Fibroblast of pulmonary artery (primary cell): Measurements from ENCODE around the gene CDC40.

Experiments used
- DNase-seq: peaks from one replicate; pipeline ENCODE4 v3.0.0-alpha.2; 2010; ENCODE audit warnings: low read depth
- H3K4me3 ChIP-seq: replicated peaks from 2 replicates; pipeline ENCODE4 v1.5.1; 2011; ENCODE audit warnings: low read depth, mild to moderate bottlenecking, control low read depth, low read length, moderate library complexity
- TF ChIP-seq, protein P1 (sequence below): IDR thresholded peaks from 2 replicates; pipeline ENCODE4 v1.5.1; 2011; ENCODE audit warnings: mild to moderate bottlenecking, control low read depth, low read length, inconsistent platforms; ENCODE audit errors: missing control alignments

CDC40 gene

DNA sequence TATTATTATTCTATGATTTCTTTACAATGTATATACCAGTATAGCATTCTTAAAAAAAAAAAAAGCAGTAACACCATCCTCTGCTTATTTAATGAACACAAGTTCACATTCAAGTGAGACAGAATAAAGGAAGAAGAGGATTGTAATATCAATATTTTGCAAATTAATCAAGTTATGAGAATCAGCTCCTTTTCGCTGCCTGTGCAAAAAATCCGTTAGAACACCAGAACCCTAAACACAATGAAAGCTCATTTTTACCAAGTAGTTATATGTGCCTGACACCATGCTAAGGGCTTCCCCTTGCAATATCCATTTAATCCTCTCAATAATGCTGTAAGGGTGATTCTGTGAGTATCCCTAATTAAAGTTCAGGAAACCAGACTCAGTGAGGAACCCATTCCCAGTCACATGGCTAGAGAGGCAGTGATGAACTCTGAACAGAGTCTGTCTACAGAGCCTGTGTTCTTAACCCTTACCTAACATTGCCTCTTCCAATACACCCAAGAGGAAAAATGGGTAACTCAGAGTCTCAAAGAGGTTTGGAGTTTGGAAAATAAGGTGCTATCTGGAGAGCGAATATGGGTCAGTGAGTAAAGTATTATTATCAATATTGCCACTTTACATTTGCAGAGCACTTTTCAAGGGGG lies 66.8 kb downstream of the CDC40 start:
- DNase-seq: no peak
- H3K4me3 ChIP-seq: no peak overlapping the region
- TF ChIP-seq, protein P1, sequence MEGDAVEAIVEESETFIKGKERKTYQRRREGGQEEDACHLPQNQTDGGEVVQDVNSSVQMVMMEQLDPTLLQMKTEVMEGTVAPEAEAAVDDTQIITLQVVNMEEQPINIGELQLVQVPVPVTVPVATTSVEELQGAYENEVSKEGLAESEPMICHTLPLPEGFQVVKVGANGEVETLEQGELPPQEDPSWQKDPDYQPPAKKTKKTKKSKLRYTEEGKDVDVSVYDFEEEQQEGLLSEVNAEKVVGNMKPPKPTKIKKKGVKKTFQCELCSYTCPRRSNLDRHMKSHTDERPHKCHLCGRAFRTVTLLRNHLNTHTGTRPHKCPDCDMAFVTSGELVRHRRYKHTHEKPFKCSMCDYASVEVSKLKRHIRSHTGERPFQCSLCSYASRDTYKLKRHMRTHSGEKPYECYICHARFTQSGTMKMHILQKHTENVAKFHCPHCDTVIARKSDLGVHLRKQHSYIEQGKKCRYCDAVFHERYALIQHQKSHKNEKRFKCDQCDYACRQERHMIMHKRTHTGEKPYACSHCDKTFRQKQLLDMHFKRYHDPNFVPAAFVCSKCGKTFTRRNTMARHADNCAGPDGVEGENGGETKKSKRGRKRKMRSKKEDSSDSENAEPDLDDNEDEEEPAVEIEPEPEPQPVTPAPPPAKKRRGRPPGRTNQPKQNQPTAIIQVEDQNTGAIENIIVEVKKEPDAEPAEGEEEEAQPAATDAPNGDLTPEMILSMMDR: no peak

DNA sequence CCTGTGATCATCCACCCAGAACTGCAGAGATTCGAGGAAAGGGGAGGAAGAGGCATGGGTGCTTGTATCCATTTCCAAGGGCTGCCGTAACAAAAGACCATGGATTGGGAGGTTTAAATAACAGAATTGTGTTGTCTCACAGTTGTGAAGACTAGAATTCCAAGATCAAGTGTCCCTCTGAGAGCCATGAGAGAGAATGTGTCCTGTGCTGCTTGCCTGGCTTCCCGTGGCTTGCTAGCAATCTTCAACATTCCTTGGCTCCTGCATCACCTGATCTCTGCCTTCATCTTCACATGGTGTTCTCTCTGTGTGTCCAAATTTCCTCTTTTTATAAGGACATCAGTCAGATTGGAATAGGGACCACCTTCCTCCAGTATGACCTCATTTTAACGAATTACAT lies 69.8 kb downstream of the CDC40 start:
- TF ChIP-seq, protein P1: no peak
- no peak overlapping the region for H3K4me3 ChIP-seq
- DNase-seq: no peak

DNA sequence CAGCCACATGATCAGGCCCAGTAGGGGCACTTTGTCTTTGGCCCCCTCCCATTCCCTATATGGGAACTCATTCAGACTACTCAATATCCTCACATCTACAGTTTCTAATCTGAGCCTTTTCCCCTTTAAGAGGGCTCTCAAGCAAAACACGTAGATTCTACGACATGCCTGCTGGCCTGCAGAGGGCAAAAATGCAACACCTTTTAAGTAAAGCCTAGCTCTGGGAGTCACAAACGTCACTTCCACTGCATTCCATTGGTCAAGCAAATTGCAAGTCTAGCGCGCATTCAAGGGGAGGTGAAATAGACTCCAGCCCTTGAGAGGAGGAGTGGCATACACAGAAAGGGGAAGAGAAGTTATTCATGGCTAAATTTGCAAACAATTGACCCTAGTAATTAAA lies 70.6 kb downstream of the CDC40 start:
- no peak for DNase-seq
- TF ChIP-seq, protein P1: no peak
- no peak overlapping the region for H3K4me3 ChIP-seq

DNA sequence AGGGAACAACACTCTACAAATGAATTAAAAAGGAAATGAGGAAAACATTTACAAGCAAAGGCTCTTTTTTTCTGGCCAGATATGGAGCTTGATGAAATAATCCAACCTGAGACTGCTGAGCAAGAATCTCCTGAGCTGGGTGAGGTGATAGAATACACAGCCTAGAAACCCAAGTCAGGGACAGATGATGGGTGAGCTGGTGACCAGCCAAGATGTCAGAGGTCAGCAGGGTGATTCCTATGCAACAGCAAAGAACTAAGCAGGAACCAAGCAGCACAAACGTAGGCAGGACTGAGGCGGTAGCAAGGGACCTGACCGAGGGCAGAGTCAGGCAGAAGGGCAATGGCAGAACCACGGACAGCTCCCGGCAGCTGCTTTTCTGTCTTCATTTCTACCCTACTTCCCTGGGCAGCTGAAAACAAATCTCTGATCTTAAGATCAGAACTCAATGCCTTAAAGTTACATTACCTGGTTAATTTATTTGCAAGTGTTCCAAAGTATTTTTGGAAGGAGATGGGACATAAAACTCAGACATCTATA lies 75.1 kb downstream of the CDC40 start:
- TF ChIP-seq, protein P1: no peak
- no peak overlapping the region for H3K4me3 ChIP-seq
- peak; percentile 58 for DNase-seq

DNA sequence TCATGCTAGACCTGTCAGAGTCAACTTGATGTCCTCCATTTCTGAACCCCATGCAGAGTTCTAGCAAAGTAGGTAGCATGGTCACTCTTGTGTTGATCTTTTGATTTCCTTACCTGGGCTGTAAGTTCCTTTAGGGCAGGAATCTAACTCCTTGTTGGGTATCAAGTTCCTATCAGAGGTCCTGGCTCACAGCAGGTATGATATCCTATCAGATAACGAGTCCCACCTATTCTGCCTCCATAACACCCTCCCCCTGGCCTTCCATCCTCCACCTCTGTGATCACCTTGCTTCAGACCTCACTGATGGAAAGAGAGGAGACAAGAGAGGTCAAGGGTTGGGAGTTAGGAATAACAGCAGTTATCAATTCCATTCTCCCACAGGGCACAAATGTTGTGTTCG lies 76.1 kb downstream of the CDC40 start:
- DNase-seq: no peak
- H3K4me3 ChIP-seq: no peak overlapping the region
- TF ChIP-seq, protein P1: no peak

DNA sequence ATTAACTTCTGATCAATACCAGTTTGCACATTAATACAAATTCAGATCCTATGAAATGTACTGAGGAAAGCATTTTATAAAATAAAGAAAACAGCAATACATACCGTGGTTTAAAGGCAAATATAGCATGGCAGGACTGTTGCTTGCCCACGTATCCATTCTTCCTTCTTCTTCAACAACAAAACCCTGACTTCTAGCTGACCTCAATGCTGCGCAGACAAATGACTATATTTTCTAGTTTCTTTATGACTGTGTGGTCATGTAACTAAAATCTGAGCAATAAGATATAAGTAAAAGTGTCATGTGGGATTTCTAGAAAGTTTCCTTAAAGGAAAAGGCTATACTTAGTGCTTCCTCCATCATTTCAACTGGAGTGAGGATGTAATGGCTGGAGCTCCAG lies 85.0 kb downstream of the CDC40 start:
- DNase-seq: no peak
- H3K4me3 ChIP-seq: no peak overlapping the region
- TF ChIP-seq, protein P1: no peak

DNA sequence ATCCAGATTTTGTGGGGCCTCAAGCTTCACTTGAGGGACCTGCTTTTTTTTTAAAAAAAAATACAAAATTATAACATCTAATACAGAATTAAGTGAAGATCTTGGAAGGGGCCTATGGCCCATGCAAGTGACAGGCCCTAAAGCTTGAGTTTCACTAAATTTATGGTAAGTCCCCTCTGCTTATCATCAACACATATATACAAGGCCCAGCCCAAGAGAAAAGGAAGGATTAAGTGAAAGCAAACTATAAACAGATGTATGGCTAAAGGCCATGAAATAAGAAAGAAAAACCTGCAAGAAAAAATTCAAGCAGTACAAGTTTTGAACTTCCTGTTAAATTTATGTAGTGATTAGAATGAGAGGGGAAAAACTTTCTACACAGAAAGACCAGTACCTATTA lies 86.8 kb downstream of the CDC40 start:
- H3K4me3 ChIP-seq: no peak overlapping the region
- DNase-seq: no peak
- TF ChIP-seq, protein P1: no peak
